Measurements from ENCODE around the gene DENND5A.

GRCh38 chr11:9208726-9209501 is 56.2 kb downstream of the DENND5A start:
- TF ChIP-seq SP1 (IDR thresholded peaks at IDR 0.05), result no peak
- no peak for TF ChIP-seq BHLHE40 (IDR thresholded peaks at IDR 0.05; ENCODE audit: borderline replicate concordance)
- TF ChIP-seq FOXK2 (IDR thresholded peaks at IDR 0.05), result no peak
- no peak for TF ChIP-seq SUZ12 (IDR thresholded peaks at IDR 0.05)
- no peak for TF ChIP-seq ZNF384 (IDR thresholded peaks at IDR 0.05)
- no peak for TF ChIP-seq CTBP1 (IDR thresholded peaks at IDR 0.05; ENCODE audit: borderline replicate concordance)
- TF ChIP-seq TARDBP (IDR thresholded peaks at IDR 0.05), result no peak
- TF ChIP-seq NFRKB (IDR thresholded peaks at IDR 0.05), result no peak
- no peak for TF ChIP-seq ELF4 (IDR thresholded peaks at IDR 0.05)

Measured in HEK293T (cell line).